HG03575 (cell line): ENCODE data around the gene YIPF1.

Experiments used
- ATAC-seq: cut with Tn5 transposase; IDR thresholded peaks from one replicate; pipeline ENCODE4 v1.9.1; 2021; ENCODE audit not compliant: unreplicated experiment, insufficient number of reproducible peaks, low FRiP score; ENCODE audit errors: extremely low read depth

Gene YIPF1

DNA sequence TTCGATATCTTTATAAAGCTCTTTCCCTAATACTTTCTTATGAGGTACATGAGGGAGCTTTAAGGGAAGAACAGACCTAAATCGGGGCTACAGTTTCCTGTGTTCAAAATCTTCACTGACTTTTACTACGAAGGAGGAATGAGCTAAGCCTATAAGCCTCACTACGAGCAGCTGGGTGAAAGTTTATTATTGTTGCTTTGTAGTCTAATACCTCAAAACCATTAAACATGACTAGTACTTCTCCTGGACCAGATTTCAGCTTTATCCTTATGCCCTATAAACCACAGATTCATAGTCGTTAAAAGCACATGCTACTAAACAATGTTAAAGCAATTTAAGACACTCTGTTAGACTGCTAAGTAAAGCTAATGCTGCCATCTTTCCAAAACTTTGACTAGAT lies 81.7 kb downstream of the YIPF1 start:
- ATAC-seq = no peak

DNA sequence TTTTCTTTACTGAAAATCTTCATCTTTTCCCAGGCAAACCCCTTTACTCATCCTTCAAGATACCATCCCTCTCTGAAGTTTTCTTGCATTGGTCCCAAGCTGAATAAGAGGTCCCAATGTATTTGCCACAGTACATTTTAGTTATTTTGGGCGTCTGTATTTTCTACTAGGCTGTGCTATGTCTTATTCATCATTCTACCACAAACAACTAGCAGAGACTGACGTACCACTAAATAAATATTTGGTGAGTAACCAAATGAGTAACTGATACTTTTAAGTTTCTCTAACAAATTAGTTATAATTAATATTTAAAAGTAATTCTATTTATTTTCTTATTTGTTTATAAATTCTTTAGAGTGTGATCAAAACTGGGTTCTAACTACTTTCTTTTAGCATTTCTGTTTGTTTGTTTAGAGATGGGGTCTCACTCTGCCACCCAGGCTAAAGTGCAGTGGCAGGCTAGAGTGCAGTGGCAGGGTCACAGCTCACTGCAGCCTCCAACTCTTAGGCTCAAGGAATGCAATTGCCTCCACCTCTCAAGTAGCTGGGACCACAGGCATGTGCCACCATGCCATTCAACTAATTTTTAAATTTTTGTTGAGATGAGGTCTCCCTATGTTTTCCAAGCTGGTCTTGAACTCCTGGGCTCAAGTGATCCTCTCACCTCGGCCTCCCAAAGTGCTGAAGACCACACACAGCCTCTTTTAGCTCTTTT lies 84.6 kb downstream of the YIPF1 start:
- no peak for ATAC-seq

DNA sequence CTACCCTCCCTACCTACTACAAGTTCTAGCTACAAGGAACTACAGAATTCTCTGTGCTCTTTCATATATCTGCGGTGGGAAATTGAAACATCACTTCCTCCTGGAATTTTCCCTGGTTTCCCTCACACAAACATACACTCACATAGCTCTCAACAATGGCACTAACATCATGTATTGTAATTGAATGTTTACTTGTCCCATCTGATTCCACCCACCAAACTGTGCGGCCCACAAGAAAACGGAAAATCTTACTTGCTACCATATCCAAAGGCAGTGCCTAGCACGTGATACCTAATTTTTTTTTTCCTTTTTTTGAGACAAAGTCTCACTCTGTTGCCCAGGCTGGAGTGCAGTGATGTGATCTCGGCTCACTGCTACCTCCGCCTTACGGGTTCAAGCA lies 85.4 kb downstream of the YIPF1 start:
- ATAC-seq = no peak
